ENCODE results near the gene TSPAN14. TPM values are rescaled to one million over a fixed set of nuclear protein-coding genes. Genes with fewer than 3 reads are reported as not detected.

Gene TSPAN14
- total RNA-seq, 4 donors from 2014 or later, result 103 to 168 (median 131) TPM

GRCh38 chr10:80537086-80537735 is 83.1 kb downstream of the TSPAN14 start:
- peak in 1 of 2 donors; percentile 26 for DNase-seq (ENCODE audit: low spot score in 2 of 2)
- TF ChIP-seq CTCF (IDR thresholded peaks at IDR 0.05), result no peak
- TF ChIP-seq POLR2A (IDR thresholded peaks at IDR 0.05), result no peak
- WGBS, 2 donors, result 74 to 77% methylated on average over 8 of the region's 8 CpGs
- intact Hi-C loops (cut with DNase I; ENCODE audit: low total_unique reads), result no loop called here
- H3K4me3 ChIP-seq (ENCODE audit: low read depth, poor library complexity, severe bottlenecking), result no peak overlapping the region

- no peak for TF ChIP-seq POLR2A (IDR thresholded peaks at IDR 0.05)
- no peak for TF ChIP-seq CTCF (IDR thresholded peaks at IDR 0.05)
- DNase-seq (ENCODE audit: low spot score in 2 of 2), result peak in 1 of 2 donors; percentile 80
- WGBS, 2 donors, result 93% methylated on average over 18 to 19 of the region's 19 CpGs
- no peak within 1 kb of the TSS for H3K4me3 ChIP-seq (ENCODE audit: low read depth, poor library complexity, severe bottlenecking)
- intact Hi-C loops (cut with DNase I; ENCODE audit: low total_unique reads), result no loop called here
These were observed 83.8 kb downstream of the TSPAN14 start, which contains the start of gene SH2D4B for GRCh38 chr10:80537736-80538480. Gene SH2D4B, plus strand, starts transcription at chr10:80537902. Its CDS starts 430 bp downstream, at chr10:80538332.

- intact Hi-C loops (cut with DNase I; ENCODE audit: low total_unique reads), result no loop called here
- WGBS, 2 donors, result 88 to 91% methylated on average over 16 of the region's 16 CpGs
- DNase-seq (ENCODE audit: low spot score in 2 of 2), result peak in 1 of 2 donors; percentile 80
- H3K4me3 ChIP-seq (ENCODE audit: low read depth, poor library complexity, severe bottlenecking), result no peak overlapping the region
- TF ChIP-seq POLR2A (IDR thresholded peaks at IDR 0.05) (no peak), CTCF (IDR thresholded peaks at IDR 0.05) (no peak)
These were observed 84.5 kb downstream of the TSPAN14 start for GRCh38 chr10:80538481-80539185.

GRCh38 chr10:80539421-80540031 is 85.4 kb downstream of the TSPAN14 start:
- DNase-seq (ENCODE audit: low spot score in 2 of 2), result peak in 1 of 2 donors; percentile 85
- 44 to 45% methylated on average over 6 to 7 of the region's 7 CpGs for WGBS, 2 donors
- intact Hi-C loops (cut with DNase I; ENCODE audit: low total_unique reads), result no loop called here
- H3K4me3 ChIP-seq (ENCODE audit: low read depth, poor library complexity, severe bottlenecking), result no peak overlapping the region
- no peak for TF ChIP-seq POLR2A (IDR thresholded peaks at IDR 0.05)
- no peak for TF ChIP-seq CTCF (IDR thresholded peaks at IDR 0.05)

- WGBS, 2 donors, result 56 to 62% methylated on average over 11 of the region's 11 CpGs
- DNase-seq (ENCODE audit: low spot score in 2 of 2), result peak in 1 of 2 donors; percentile 78
- no peak overlapping the region for H3K4me3 ChIP-seq (ENCODE audit: low read depth, poor library complexity, severe bottlenecking)
These were observed 86.0 kb downstream of the TSPAN14 start for GRCh38 chr10:80540136-80540535.

More at GRCh38 chr10:80540136-80540535, 86.0 kb downstream of the TSPAN14 start:
- intact Hi-C loops (cut with DNase I; ENCODE audit: low total_unique reads), result no loop called here
- TF ChIP-seq POLR2A (IDR thresholded peaks at IDR 0.05), result no peak
- no peak for TF ChIP-seq CTCF (IDR thresholded peaks at IDR 0.05)

Measured in lower leg skin (tissue), 4 donors.